ENCODE results near the gene THSD7A. TPM values are rescaled to one million over a fixed set of nuclear protein-coding genes. Genes with fewer than 3 reads are reported as not detected.

Gene THSD7A
- total RNA-seq, 1 experiment from 2014 or later: 5.9 TPM

GRCh38 chr7:11437994-11438393, 394.0 kb downstream of the THSD7A start:
- peaks cover 5% of the 10 kb centered on the region for H3K9me3 Mint-ChIP-seq (ENCODE audit: low read depth, unreplicated experiment)
- H3K27me3 Mint-ChIP-seq (ENCODE audit: unreplicated experiment): no peaks in the 10 kb centered on the region
- H3K4me1 Mint-ChIP-seq (ENCODE audit: low read depth, unreplicated experiment): no peaks in the 10 kb centered on the region
- intact Hi-C loops (cut with micrococcal nuclease; ENCODE audit: unreplicated experiment): no loop called here
- DNase-seq: no peak
- no peak overlapping the region for H3K27ac Mint-ChIP-seq (ENCODE audit: unreplicated experiment)
- no peak for TF ChIP-seq CTCF (IDR thresholded peaks at IDR 0.05; ENCODE audit: unreplicated experiment)
- BruUV-seq (replicated peaks): no TSS peak
- CTCF ChIA-PET: no interaction called here
- H3K36me3 Mint-ChIP-seq (ENCODE audit: insufficient read depth, unreplicated experiment): no peaks in the 10 kb centered on the region
- H3K4me3 Mint-ChIP-seq (ENCODE audit: low read depth, unreplicated experiment): no peak overlapping the region

GRCh38 chr7:11436773-11437524, 395.0 kb downstream of the THSD7A start:
- H3K4me3 Mint-ChIP-seq (ENCODE audit: low read depth, unreplicated experiment): no peak overlapping the region
- intact Hi-C loops (cut with micrococcal nuclease; ENCODE audit: unreplicated experiment): no loop called here
- CTCF ChIA-PET: no interaction called here
- BruUV-seq (replicated peaks): no TSS peak
- H3K27me3 Mint-ChIP-seq (ENCODE audit: unreplicated experiment): no peaks in the 10 kb centered on the region
- TF ChIP-seq CTCF (IDR thresholded peaks at IDR 0.05; ENCODE audit: unreplicated experiment): no peak
- no peaks in the 10 kb centered on the region for H3K36me3 Mint-ChIP-seq (ENCODE audit: insufficient read depth, unreplicated experiment)
- H3K4me1 Mint-ChIP-seq (ENCODE audit: low read depth, unreplicated experiment): no peaks in the 10 kb centered on the region
- H3K9me3 Mint-ChIP-seq (ENCODE audit: low read depth, unreplicated experiment): peaks cover 5% of the 10 kb centered on the region
- DNase-seq: no peak
- no peak overlapping the region for H3K27ac Mint-ChIP-seq (ENCODE audit: unreplicated experiment)

- no peak for TF ChIP-seq CTCF (IDR thresholded peaks at IDR 0.05; ENCODE audit: unreplicated experiment)
- BruUV-seq (replicated peaks): no TSS peak
- Mint-ChIP-seq H3K27me3 (ENCODE audit: unreplicated experiment) (no peaks in the 10 kb centered on the region), H3K9me3 (ENCODE audit: low read depth, unreplicated experiment) (peaks cover 5% of the 10 kb centered on the region), H3K36me3 (ENCODE audit: insufficient read depth, unreplicated experiment) (no peaks in the 10 kb centered on the region), H3K4me3 (ENCODE audit: low read depth, unreplicated experiment) (no peak overlapping the region), H3K27ac (ENCODE audit: unreplicated experiment) (no peak overlapping the region), H3K4me1 (ENCODE audit: low read depth, unreplicated experiment) (no peaks in the 10 kb centered on the region)
- intact Hi-C loops (cut with micrococcal nuclease; ENCODE audit: unreplicated experiment): no loop called here
- no peak for DNase-seq
- CTCF ChIA-PET: no interaction called here
Measured at GRCh38 chr7:11436316-11436715, 395.7 kb downstream of the THSD7A start.

GRCh38 chr7:11434366-11434765, 397.6 kb downstream of the THSD7A start:
- no peaks in the 10 kb centered on the region for H3K4me1 Mint-ChIP-seq (ENCODE audit: low read depth, unreplicated experiment)
- no peaks in the 10 kb centered on the region for H3K27me3 Mint-ChIP-seq (ENCODE audit: unreplicated experiment)
- CTCF ChIA-PET: no interaction called here
- no TSS peak for BruUV-seq (replicated peaks)
- intact Hi-C loops (cut with micrococcal nuclease; ENCODE audit: unreplicated experiment): no loop called here
- DNase-seq: no peak
- H3K9me3 Mint-ChIP-seq (ENCODE audit: low read depth, unreplicated experiment): peaks cover 3% of the 10 kb centered on the region
- no peak overlapping the region for H3K27ac Mint-ChIP-seq (ENCODE audit: unreplicated experiment)
- H3K36me3 Mint-ChIP-seq (ENCODE audit: insufficient read depth, unreplicated experiment): no peaks in the 10 kb centered on the region
- no peak for TF ChIP-seq CTCF (IDR thresholded peaks at IDR 0.05; ENCODE audit: unreplicated experiment)
- H3K4me3 Mint-ChIP-seq (ENCODE audit: low read depth, unreplicated experiment): no peak overlapping the region

Measured in Calu3 (cell line).